ENCODE data around the gene GRAP.

The GRAP gene

DNA sequence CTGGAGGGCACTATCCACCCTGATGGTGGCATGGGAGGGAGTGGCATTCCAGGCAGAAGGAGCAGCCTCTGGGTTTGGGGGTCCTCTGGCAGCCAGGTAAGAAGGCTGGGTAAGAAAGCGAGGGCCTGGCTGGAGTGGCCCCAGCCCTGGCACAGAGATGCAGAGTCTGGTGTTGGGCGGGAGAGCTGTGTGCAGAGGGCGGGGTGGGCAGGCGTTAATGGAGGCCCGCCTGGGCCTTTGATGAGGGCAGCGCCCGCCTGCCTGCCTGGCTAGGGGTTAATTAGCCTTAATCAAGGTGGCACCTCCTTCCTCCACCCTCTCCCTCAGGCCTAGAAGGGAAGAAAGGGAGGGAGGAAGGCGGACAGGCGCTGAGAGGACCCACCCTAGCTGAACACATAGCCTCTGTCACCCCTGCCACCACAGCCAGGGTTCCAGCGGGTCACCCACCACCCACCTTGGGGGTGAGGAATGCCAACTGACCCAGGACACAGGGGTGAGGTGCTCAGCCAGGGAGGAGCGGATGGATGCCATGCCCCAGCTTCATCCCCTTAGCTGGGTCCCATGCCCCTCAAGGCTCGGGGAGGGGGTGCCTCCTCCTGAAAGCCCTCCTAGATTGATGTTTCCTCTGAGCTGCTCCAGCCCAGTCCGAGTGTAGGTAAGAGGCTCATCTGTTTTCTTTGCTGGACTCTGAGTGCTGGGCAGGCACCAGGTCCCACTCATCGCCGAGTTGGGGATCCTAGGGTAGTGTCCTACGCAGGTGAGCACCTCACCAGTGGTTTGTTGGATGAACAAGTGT is 28.8 kb downstream of the GRAP start:
- DNase-seq = peak in 2 of 3 experiments; percentile 1 to 7

DNA sequence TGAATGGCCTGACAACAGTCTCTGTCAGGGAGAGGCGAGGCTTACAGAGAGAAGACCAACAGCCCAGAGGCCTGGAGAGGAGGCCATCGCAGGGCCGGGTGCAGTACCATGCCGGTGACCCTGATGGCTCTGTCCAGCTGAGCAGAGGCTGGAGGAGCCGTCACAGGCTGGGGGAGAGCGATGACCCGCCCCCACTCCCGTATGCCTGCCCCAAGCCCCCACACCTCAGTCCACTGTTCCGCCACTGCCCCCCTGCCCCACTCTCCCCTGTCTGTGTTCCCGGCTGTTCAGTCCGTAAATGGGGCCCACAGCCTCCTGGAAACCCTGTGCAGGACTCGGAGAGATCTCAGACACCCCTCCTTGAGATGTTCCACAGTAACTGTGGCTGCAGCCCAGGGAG is 29.4 kb downstream of the GRAP start:
- DNase-seq = no peak

DNA sequence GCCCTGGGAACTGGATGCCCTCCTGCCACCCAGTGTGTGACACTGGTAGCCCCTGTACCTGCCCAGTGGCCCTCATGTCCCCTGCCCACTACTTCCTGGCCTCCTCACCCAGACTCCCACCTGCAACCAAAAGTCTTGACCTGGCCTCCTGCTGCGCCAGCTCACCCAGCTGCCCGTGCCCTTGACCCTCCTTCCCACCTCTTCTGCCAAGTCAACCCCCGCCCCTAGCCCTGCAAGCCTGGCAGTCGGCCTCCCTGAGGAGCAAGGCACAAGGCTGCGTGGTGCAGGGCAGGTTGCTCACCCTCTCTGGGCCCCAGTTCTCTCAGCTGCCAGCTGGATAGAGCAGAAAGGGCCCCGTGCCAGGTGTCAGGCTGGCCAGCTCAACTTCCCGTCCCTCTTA is 29.9 kb downstream of the GRAP start:
- DNase-seq = no peak

DNA sequence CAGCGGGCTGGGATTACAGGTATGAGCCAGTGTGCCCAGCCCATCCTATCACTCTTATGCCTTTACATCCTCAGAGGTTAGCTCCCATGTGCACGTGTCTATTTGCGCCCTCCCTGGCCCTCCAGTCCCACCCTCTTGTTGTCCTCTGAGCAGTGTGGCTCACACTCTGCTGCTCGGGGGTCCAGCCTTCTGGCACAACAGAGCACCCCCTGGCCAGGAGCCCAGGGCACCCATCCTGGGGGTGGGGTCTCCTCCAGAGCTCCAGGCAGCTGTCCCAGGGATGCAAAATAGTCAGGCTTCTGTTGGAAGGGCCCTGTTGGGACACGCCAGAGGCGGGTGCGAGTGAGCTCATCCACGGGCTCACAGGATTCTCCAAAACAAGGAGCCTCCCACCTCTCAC is 30.5 kb downstream of the GRAP start:
- no peak for DNase-seq

GRCh38 chr17:19015428-19015827 is 31.3 kb downstream of the GRAP start:
- DNase-seq = no peak

DNA sequence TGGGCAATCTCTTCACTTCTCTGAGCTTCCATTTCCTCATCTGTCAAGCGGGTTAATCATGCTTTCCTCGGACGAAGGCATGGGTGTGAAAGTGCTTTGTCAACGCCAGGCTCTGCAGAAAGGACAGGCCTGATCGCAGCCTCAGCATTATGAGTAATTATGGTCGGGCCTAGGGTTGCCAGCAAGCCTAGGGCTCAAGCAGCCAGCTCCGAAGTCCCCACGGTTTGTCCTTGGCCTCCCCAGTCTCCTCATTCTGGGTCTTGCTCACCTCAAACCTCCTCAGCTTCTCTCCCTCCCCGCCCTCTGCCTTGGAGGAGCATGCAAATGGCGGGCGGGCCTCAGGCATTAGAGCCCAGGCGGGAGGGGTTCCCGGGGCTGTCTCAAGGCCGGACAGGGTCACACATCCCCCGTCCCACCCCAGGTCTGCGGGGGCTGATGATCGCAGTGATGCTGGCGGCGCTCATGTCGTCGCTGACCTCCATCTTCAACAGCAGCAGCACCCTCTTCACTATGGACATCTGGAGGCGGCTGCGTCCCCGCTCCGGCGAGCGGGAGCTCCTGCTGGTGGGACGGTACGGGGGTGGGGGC is 32.0 kb downstream of the GRAP start:
- DNase-seq = no peak

GRCh38 chr17:19013806-19014627 is 32.7 kb downstream of the GRAP start:
- no peak for DNase-seq

- no peak for DNase-seq
Measured at GRCh38 chr17:19013226-19013625, 33.5 kb downstream of the GRAP start.

- no peak for DNase-seq
Measured at GRCh38 chr17:19012171-19013080, 34.3 kb downstream of the GRAP start.

GRCh38 chr17:19011581-19011980 is 35.2 kb downstream of the GRAP start:
- DNase-seq = no peak

DNA sequence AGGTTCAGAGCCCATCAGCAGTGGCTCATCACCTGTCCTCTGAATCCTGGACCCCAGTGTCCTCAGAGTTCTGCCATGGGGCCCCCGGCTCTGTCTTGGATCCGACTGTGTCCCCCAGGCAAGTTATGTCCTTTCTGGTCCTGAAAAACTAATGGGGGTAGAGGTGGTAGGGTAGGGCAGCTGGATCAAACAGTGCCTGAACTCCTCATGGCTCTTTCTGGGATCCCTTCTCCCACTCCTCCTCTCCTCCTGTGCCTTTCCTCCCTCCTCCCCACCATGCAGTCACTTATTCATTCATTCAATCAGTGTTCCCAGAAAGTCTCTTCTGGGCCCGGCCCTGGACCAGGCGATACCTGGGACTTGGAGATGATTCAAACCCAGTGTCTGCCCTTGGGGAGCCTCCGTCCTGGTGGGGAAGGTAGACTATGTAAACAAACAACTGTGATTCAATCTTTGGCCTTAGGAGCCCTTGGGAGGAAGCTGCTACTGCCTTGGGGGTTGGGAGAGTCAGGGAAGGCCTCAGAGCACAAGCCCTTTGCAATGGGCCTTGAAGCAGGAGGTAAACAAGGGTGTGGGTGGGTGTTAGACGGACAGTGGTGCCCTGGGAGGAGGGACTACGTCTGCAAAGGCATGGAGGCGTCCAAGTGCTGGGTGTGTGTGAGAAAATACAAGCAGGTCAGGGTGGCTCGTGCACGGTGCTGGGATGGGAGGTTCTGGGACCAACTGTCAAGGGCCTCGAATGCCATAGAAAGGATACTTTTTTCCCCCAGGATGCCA is 35.8 kb downstream of the GRAP start:
- DNase-seq = no peak

DNA sequence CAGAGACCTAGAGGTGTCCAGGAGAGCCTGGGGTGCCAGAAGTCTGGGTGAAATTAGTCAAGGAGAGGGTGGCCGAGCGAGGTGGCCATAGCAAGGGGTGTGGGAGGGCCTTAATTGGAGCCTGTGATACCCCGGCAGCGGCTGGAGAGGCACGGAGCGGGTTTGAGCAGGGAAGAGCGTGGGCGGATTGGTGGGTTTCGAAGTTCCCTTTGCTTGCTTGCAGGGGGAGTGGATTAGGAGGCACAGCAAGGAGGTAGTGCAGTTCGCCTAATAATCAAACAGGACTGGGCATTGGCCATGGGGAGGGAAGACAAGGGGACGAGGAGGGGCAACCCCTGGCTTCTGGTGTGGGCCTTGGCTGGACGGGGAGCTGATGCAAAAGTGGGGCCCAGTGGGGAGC is 36.8 kb downstream of the GRAP start:
- no peak for DNase-seq

- no peak for DNase-seq
Measured at GRCh38 chr17:19006698-19007097, 40.1 kb downstream of the GRAP start.

- no peak for DNase-seq
Measured at GRCh38 chr17:19005789-19006430, 40.8 kb downstream of the GRAP start.

DNA sequence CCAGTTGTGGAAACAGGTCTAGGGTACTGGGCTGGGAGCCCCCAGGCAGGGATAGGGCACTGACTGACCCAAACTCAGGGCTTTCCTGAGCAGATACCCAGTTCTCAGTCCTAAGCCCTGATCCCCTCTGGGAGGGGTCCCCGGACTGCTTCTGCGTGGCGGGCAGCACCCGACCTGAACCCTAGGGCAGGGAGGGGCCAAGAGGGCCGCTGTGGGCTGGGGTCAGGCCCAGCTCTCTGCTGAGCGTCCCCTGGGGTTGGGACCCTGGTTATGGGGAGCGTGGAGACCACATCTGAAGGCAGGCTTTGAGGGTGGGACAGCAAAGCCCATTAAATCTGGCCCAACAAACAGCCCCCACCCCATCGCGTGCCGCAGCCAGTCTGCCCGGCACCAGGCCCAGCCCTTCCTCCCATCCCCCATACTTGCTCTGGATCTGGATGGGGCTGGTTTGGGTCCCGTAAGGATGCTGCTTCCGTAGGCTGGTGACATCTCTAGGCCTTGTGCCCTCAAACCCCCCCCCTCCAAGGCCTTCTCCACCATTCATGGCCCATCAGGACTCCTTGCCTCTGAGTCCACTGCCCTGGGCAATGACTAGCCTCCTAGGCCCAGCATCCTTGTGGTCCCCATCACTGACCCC is 41.5 kb downstream of the GRAP start:
- DNase-seq = no peak

GRCh38 chr17:19004421-19005136 is 42.2 kb downstream of the GRAP start, which contains the start of gene FAM83G:
Gene FAM83G (minus strand): TSS chr17:19004764. CDS start chr17:19004041, 723 bp downstream.
- DNase-seq = peak; percentile 32 to 46 (median 34)

- peak in 2 of 3 experiments; percentile 8 to 10 for DNase-seq
Measured at GRCh38 chr17:19003543-19004420, 43.0 kb downstream of the GRAP start.

GRCh38 chr17:19002805-19003542 is 43.8 kb downstream of the GRAP start:
- DNase-seq = no peak
